NCI-H1930 (cell line): ENCODE results near the gene SMIM32.
A peak's percentile ranks its signal among the peaks of the same experiment; 100 is the strongest.

Experiments used
- DNase-seq, 2 experiments: peaks; one replicate each; lab custom pipeline; 2025; lab: John Stamatoyannopoulos, UW

Gene SMIM32

GRCh38 chr5:136192526-136193321 is at the start of gene SMIM32:
SMIM32 (minus strand) TSS chr5:136193162; CDS start chr5:136192524, 638 bp downstream.
- DNase-seq = no peak

- no peak for DNase-seq
Observed at GRCh38 chr5:136242611-136243010, 49.6 kb upstream of the SMIM32 start.

DNA sequence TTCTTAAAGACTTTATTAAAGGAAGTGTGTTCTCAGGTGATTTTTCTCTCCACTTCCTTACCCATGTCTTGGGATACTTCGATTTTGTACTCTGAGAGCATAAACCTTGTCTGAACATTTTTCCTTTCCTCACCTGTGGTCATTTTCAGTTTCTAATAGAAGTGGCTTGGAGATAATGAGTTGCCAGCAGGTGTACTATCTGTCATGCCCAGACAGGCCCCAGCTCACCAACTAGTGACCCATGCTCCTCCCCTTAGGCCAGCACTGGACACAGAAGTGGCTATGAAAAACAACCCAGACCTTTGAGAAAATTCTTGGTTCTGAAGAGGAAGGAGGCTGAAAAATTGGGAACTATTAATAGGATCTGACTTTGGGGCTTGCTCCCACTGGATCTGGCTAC is 49.2 kb upstream of the SMIM32 start:
- no peak for DNase-seq

- DNase-seq = no peak
Observed at GRCh38 chr5:136240894-136241293, 47.9 kb upstream of the SMIM32 start.

- no peak for DNase-seq
Observed at GRCh38 chr5:136236479-136237083, 43.6 kb upstream of the SMIM32 start.

- DNase-seq = no peak
Observed at GRCh38 chr5:136235321-136235720, 42.4 kb upstream of the SMIM32 start.

DNA sequence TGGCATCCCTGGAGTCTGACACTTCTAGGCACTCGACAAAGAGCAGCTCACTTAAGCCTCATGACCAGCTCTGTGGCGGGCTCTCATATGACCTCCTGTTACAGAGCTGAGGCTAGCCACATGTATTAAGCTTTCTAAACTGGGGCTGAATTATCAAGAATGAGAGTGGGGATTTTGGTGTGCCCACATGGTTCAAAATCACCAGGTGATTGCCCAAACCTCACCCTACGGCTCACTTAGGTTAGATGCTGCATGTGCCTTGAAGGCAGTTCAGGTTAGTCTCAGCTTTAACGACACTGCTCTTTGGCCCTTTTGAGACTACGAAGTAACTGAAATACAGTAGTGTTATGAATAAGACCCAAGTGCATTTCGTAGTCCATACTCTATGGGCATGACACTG is 39.4 kb upstream of the SMIM32 start:
- DNase-seq = no peak

- no peak for DNase-seq
Observed at GRCh38 chr5:136230176-136230575, 37.2 kb upstream of the SMIM32 start.

DNA sequence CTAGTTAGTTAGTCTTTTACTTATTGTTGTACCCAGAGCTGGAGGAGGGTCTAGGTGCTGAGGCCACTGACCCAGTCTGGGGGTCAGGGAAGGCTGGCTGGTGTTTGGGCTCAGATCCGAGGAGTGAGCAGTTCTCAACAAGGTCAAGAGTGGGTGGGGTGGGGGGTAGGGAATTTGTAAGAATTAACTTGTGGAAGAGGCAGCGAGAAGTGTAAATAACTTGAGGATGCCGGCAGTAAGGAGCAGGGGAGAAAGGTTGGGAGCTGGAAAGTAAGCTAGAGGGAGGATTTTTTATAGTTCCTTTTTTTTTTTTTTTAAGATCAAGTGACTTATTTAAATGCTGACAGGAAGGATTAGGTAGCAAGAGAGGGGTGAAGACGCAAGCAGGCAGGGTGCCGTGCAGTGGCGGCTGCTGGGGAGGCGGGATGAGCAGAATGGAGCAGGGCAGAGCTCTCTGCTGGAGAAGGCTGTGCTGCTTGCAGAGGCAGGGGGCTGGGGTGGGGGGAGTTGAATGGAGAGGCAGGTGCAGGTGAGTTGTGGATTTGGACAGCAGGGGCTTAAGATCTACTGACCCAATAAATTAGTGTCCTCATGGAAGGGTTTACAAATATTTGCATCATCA is 35.3 kb upstream of the SMIM32 start:
- DNase-seq = no peak

DNA sequence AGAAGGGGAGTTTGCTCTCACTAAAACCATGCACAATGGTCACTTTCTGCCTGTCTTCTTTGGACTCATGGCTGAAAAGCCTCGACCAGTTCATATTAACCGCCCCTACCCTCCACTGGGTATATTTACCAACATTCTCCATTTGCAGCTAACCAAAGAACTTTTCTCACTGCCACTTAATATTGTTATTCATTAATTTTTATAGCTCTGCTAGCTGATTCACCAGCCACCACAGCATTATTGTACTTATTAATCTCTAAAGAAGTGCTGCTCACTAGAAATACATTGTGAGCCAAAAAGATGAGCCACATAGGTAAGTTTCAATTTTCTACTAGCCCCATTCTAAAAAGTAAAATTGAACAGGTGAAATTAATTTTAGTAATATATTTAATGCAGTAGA is 33.4 kb upstream of the SMIM32 start:
- DNase-seq = no peak

GRCh38 chr5:136225796-136226195 is 32.8 kb upstream of the SMIM32 start:
- no peak for DNase-seq

- no peak for DNase-seq
Observed at GRCh38 chr5:136222580-136223235, 29.7 kb upstream of the SMIM32 start.

DNA sequence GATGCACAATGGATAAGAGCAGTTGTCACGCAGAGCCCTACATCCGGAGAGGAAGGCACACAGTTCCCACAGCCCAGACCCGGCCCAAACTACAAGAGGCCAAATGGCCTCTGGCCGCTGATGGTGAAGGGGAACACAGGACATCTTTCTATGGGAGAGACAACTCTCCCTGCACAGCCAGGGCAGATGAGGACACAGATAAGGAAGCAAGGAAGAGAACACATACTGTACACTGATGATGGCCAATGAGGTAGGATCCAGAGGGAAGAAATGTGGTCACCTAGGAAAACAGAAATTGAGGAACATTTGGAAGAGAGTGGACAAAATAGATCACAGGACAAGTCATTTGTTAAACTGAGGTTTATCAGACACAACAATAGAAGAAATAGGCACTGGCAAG is 28.4 kb upstream of the SMIM32 start:
- no peak for DNase-seq

DNA sequence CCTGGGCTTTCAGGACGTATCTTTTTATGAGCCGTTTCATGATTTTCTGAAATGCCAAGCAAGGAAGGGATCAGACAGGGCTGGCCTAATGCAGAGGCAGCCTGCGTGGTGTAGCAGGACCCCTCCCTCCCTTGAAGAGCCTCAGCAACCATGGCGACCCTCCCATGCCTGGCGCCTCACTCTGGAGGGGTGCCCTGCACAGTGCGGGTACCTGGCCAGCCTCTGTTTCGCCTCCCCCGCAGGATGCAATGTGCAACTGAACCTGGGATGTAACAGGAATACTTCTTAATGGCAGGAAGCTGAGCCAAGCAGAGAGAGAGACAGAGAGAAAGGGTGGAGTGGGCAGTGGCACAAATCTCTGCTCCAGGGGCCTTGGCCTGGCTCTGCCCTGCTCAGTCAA is 23.3 kb upstream of the SMIM32 start:
- no peak for DNase-seq

DNA sequence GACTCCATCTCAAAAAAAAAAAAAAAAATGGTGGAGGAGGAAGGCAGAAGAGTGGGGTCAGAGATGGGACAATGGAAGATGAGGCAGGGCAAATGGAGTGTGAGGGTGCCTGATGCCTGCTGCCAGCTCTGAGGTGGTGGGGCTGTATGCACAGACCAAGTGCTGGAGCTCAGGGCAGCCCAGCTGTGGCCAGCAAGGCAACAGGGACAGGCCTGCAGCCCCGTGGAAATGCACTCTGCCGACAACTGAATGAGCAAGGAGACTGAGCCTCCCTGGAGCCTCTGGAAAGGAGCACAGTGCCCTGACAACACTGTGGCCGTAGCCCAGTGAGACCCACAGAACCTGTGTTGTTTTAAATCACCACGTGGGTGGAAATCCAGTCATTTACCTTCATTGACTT is 22.9 kb upstream of the SMIM32 start:
- DNase-seq = no peak

DNA sequence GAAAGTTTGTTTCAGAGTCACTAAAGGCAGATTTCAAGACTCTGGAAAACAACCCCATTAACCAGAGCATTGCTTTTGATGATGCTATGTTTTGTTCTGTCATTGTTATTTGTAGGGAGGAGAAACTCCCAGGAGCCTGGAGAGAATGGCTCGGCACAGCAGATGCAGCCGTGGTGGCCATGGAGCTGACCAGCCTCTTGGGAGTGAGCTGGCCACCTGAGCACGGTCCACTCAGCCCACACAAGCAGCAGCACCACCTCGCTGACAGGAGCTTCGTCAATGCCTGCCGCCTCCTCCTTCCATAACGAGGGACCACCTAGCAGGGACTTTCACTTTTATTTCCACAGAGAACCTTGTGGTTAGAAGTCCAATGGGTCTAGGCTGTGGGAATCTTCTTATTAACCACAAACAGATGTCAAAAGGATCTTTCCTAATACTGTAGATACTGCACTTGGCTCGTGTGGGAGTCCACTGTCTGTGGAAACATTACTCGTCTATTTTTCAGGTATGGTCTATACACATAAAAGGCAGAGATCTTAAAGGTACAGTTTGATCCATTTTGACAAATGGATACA is 21.0 kb upstream of the SMIM32 start:
- no peak for DNase-seq

- DNase-seq = peak in 1 of 2 experiments; percentile 35
Observed at GRCh38 chr5:136212252-136212721, 19.3 kb upstream of the SMIM32 start.

- DNase-seq = no peak
Observed at GRCh38 chr5:136211282-136212040, 18.5 kb upstream of the SMIM32 start.

- no peak for DNase-seq
Observed at GRCh38 chr5:136210259-136210658, 17.3 kb upstream of the SMIM32 start.

DNA sequence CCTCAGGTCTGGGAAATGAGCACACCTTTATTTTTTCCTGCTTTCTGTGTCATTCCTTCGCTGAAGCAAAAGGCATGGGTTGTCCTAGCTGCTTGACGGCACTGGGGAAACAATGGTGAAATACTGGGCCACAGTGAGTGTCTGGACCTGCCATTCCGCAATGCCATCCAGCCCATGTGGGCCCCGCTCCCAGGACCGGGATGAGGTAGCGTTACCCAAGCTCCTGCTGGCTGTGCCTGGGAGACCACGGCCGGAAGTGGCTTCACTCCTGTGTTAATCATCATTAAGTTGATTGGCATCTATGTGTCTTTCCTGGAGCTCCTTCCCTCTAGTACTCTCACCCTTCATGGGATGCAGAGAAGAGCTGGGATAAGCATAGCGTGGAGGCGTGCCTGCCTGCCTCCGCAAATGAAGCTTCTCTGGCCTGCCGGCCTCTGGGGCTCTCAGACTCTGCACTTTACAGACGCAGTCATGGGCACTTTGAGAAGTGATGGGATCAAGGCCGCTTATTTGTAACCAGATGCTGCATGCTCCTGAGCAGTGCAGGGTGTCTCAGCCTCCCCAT is 16.5 kb upstream of the SMIM32 start:
- no peak for DNase-seq

DNA sequence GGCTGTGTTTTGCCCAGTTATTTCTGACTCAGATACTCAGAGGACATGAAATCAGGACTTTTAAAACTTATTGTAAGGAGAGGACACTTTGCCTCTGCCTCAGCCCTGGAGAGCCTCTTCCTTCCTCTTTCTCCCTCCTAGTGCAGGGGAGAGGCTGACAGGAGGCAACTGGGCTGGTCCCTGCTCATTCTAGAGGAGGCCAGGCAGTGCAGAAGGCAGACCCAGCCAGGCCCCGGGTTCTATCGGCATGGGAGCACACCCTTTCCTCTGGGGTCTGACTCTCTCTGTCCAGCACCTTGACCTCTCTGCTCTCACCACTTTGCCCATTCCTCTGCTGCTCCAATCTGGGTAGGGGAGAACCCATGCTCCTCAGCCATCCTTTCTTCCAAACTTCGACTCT is 16.0 kb upstream of the SMIM32 start:
- DNase-seq = no peak
